ENCODE results near the gene VPS13D. TPM values are rescaled to one million over a fixed set of nuclear protein-coding genes. Genes with fewer than 3 reads are reported as not detected.

Gene VPS13D
- total RNA-seq, 1 experiment from 2014 or later: 20.2 TPM

DNA sequence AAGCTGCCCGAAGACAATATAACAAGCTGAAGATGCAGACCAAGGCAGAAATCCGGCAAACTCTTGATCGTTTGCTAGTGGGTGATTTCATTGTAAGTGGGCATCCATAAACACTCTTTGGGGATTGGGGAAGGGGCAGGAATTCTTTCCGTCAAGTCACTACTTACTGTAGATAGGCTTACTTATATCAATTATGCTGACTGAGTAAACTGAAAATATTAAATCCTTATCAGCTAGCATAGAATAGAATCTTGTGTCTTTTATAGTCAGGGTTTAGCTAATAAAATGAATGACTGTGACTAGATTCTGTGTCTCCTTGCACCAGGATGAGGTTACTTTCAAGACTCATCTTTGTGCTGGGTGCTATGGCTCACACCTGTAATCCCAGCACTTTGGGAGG, 41.2 kb downstream of the VPS13D start:
- Mint-ChIP-seq H3K4me3 (no peak overlapping the region), H3K36me3 (ENCODE audit: insufficient read depth in 1 of 3, low read depth in 3 of 3) (peaks cover 12 to 59% (median 37%) of the 10 kb centered on the region in 3 experiments; a peak in 6 of 7 replicates), H3K27ac (no peak overlapping the region), H3K27me3 (ENCODE audit: low read depth) (no peaks in the 10 kb centered on the region), H3K9me3 (no peaks in the 10 kb centered on the region), H3K4me1 (peaks cover 4% of the 10 kb centered on the region in 2 experiments)
- no peak overlapping the region for H2BK20ac ChIP-seq (ENCODE audit: low read depth, low read length, poor library complexity, severe bottlenecking)
- no peak overlapping the region for H3K4ac ChIP-seq (ENCODE audit: low read depth, low read length)
- H3K4me1 ChIP-seq (ENCODE audit: insufficient read depth, low read length): no peaks in the 10 kb centered on the region
- no peak overlapping the region for H3T11ph ChIP-seq (ENCODE audit: low read length)
- no peak for TF ChIP-seq CTCF (conservative IDR thresholded peaks at IDR 0.05)
- no peaks in the 10 kb centered on the region for H3K27me3 ChIP-seq (ENCODE audit: insufficient read depth, low read length)
- no peak overlapping the region for H3K9ac ChIP-seq (ENCODE audit: extremely low read depth, insufficient read length, low read length)
- no peaks in the 10 kb centered on the region for H4K20me1 ChIP-seq (ENCODE audit: control insufficient read depth, insufficient read depth, insufficient read length)
- H3K56ac ChIP-seq (ENCODE audit: insufficient read length, low read depth, low read length): no peak overlapping the region
- H3K79me1 ChIP-seq (ENCODE audit: insufficient read depth, low read depth, low read length, poor library complexity, severe bottlenecking): no peaks in the 10 kb centered on the region
- no CpG with 5 or more reads among the region's 4 CpGs for WGBS (ENCODE audit: extremely low coverage, insufficient read length, low lambda C conversion rate)
- no peak overlapping the region for H3K27ac ChIP-seq (ENCODE audit: insufficient read length, low read depth, low read length)
- no peak overlapping the region for H3K23ac ChIP-seq (ENCODE audit: insufficient read length, low read depth, low read length)
- H2BK5ac ChIP-seq (ENCODE audit: insufficient read length, low read length): no peak overlapping the region
- no peak overlapping the region for H3K18ac ChIP-seq (ENCODE audit: insufficient read length, low read depth, low read length)
- DNase-seq: no peak
- no peak overlapping the region for H4K8ac ChIP-seq (replicated peaks; ENCODE audit: insufficient read length, low read depth, low read length)
- H3K4me2 ChIP-seq (ENCODE audit: insufficient read depth, insufficient read length, low read length): no peak overlapping the region
- H3K9me3 ChIP-seq (ENCODE audit: control insufficient read depth, low read depth, low read length): no peaks in the 10 kb centered on the region
- H4K91ac ChIP-seq (ENCODE audit: insufficient read length, low read depth, low read length): no peak overlapping the region
- no peak overlapping the region for H2BK12ac ChIP-seq (ENCODE audit: insufficient read length, low read depth, low read length)
- H3K14ac ChIP-seq (ENCODE audit: insufficient read depth, low read length): no peak overlapping the region
- H2AK5ac ChIP-seq (ENCODE audit: insufficient read length, low read length): no peak overlapping the region
- no peaks in the 10 kb centered on the region for H3K23me2 ChIP-seq (ENCODE audit: insufficient read length, low read depth, low read length, poor library complexity, severe bottlenecking)
- H2BK15ac ChIP-seq (ENCODE audit: low read depth, low read length): no peak overlapping the region
- no peak overlapping the region for H4K5ac ChIP-seq (ENCODE audit: insufficient read length, low read depth, low read length)
- H2AFZ ChIP-seq (ENCODE audit: low read length): no peak overlapping the region
- H3K79me2 ChIP-seq (ENCODE audit: insufficient read depth, low read length): no peaks in the 10 kb centered on the region
- no peak overlapping the region for H2BK120ac ChIP-seq (ENCODE audit: low read depth, low read length, poor library complexity, severe bottlenecking)

Measured in H9 (cell line).